ENCODE results near the gene MCRIP2. TPM values are rescaled to one million over a fixed set of nuclear protein-coding genes. Genes with fewer than 3 reads are reported as not detected.
"Not testable (repeated sequence)": the region's sequence is repeated elsewhere in the genome, so short reads cannot be mapped to it uniquely, and the experiment has no call there.

The MCRIP2 gene
- total RNA-seq, 1 experiment from 2014 or later, result 44.6 TPM

DNA sequence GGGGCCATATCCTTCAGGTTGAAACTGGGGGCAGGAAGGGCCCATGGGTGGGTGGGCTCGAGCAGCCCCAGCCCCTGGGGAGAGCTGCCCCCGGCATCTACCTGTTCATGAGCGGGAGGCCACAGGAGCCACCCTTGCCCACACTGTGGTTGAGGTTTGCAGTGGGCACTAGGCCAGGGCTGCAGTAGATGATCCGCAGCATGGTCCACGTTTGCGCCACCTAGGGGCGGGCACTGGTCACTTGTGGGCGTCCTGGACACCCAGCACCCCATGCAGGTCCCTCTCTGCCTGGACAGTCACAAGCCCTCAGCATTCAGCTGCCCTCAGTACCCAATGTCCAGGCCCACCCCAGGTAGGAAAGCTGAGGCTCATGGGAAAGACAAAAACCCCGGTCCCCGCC, 44.3 kb downstream of the MCRIP2 start:
- peaks cover 6% of the 10 kb centered on the region for H3K4me1 Mint-ChIP-seq (ENCODE audit: insufficient read depth, unreplicated experiment)
- ChIA-PET POLR2A (interaction anchor here (1.1 to 1.3 kb wide), 5 partner anchors 9 to 34 kb away, joined by 3 to 6 read pairs (median 4); partner anchors contain the start of gene ANTKMT), CTCF (interaction anchor here (0.6 to 1.3 kb wide), 5 partner anchors 10 to 62 kb away, joined by 3 read pairs; no protein-coding TSS in a partner anchor)
- intact Hi-C loops (cut with micrococcal nuclease), result no loop called here
- H3K4me3 Mint-ChIP-seq (ENCODE audit: unreplicated experiment), result peak overlapping the region; percentile 76
- DNase-seq (ENCODE audit: unreplicated experiment), result peak; percentile 67
- H3K36me3 Mint-ChIP-seq (ENCODE audit: insufficient read depth, unreplicated experiment), result peaks cover 70% of the 10 kb centered on the region
- no TSS peak for BruUV-seq (replicated peaks)
- no peaks in the 10 kb centered on the region for H3K9me3 Mint-ChIP-seq (ENCODE audit: unreplicated experiment)
- no peaks in the 10 kb centered on the region for H3K27me3 Mint-ChIP-seq (ENCODE audit: insufficient read depth, unreplicated experiment)
- H3K27ac Mint-ChIP-seq (ENCODE audit: low read depth, unreplicated experiment), result no peak overlapping the region
- TF ChIP-seq, protein P1, sequence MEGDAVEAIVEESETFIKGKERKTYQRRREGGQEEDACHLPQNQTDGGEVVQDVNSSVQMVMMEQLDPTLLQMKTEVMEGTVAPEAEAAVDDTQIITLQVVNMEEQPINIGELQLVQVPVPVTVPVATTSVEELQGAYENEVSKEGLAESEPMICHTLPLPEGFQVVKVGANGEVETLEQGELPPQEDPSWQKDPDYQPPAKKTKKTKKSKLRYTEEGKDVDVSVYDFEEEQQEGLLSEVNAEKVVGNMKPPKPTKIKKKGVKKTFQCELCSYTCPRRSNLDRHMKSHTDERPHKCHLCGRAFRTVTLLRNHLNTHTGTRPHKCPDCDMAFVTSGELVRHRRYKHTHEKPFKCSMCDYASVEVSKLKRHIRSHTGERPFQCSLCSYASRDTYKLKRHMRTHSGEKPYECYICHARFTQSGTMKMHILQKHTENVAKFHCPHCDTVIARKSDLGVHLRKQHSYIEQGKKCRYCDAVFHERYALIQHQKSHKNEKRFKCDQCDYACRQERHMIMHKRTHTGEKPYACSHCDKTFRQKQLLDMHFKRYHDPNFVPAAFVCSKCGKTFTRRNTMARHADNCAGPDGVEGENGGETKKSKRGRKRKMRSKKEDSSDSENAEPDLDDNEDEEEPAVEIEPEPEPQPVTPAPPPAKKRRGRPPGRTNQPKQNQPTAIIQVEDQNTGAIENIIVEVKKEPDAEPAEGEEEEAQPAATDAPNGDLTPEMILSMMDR (IDR thresholded peaks at IDR 0.05; ENCODE audit: unreplicated experiment), result peak; percentile 57

DNA sequence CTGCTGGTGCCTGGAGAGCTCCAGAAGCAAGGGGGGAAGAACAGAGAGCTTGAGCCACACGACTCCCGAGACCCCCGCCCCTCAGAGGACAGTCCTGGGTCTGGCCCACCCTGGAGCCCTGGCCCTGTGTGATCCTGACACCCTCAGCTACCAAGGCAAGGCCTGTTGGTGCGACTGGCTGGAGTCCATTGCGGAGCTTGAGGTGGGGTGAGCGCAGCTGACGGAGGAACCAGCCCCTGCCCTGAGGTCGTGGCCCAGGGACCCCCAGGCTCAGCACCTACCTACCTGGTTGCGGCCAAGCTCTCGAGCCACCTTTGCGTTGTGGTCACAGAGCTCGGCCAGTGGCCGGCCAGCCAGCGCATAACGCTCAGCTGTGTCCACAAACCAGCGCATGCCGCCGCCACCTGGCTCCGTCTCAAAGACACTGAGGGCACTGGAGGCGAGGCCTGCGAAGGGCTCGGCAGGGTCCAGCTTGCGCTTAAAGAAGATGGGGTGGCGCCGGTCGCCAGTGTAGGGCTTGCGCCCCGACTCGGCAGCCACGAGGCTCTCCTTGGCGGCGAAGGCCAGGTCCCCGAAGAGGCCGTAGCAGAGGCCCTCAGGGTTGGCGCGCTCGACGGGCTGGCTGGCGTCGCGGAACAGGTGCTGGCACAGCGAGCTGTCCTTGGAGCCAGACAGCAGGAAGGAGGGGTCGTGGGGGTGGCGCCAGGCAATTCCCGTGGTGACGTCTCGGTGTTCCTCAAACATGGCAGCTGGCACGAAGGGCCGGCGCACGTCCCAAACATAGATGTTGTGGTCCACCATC, 45.0 kb downstream of the MCRIP2 start:
- Mint-ChIP-seq H3K9me3 (ENCODE audit: unreplicated experiment) (no peaks in the 10 kb centered on the region), H3K4me1 (ENCODE audit: insufficient read depth, unreplicated experiment) (peaks cover 6% of the 10 kb centered on the region), H3K36me3 (ENCODE audit: insufficient read depth, unreplicated experiment) (peaks cover 70% of the 10 kb centered on the region), H3K27me3 (ENCODE audit: insufficient read depth, unreplicated experiment) (no peaks in the 10 kb centered on the region), H3K27ac (ENCODE audit: low read depth, unreplicated experiment) (no peak overlapping the region), H3K4me3 (ENCODE audit: unreplicated experiment) (no peak overlapping the region)
- intact Hi-C loops (cut with micrococcal nuclease), result no loop called here
- ChIA-PET POLR2A (interaction anchor here (0.5 to 1.3 kb wide), 6 partner anchors 9 to 53 kb away, joined by 3 to 6 read pairs (median 4); partner anchors contain the start of gene ANTKMT), CTCF (interaction anchor here (0.8 to 1.3 kb wide), 7 partner anchors 8 to 63 kb away, joined by 3 to 4 read pairs (median 3); no protein-coding TSS in a partner anchor)
- TF ChIP-seq, protein P1 (IDR thresholded peaks at IDR 0.05; ENCODE audit: unreplicated experiment), result no peak
- no TSS peak for BruUV-seq (replicated peaks)
- no peak for DNase-seq (ENCODE audit: unreplicated experiment)

- no peak for DNase-seq (ENCODE audit: unreplicated experiment)
- H3K4me3 Mint-ChIP-seq (ENCODE audit: unreplicated experiment), result no peak overlapping the region
- BruUV-seq (replicated peaks), result no TSS peak
- POLR2A ChIA-PET, result interaction anchor here (0.6 kb wide), 1 partner anchor 98 kb away, joined by 3 read pairs; the partner anchor contains the start of gene RAB40C
- intact Hi-C loops (cut with micrococcal nuclease), result no loop called here
- no peaks in the 10 kb centered on the region for H3K9me3 Mint-ChIP-seq (ENCODE audit: unreplicated experiment)
- TF ChIP-seq, protein P1 (IDR thresholded peaks at IDR 0.05; ENCODE audit: unreplicated experiment), result no peak
- no peaks in the 10 kb centered on the region for H3K27me3 Mint-ChIP-seq (ENCODE audit: insufficient read depth, unreplicated experiment)
- CTCF ChIA-PET, result interaction anchor here (0.7 to 1.3 kb wide), 5 partner anchors 8 to 54 kb away, joined by 3 to 4 read pairs (median 3); no protein-coding TSS in a partner anchor
- peaks cover 67% of the 10 kb centered on the region for H3K36me3 Mint-ChIP-seq (ENCODE audit: insufficient read depth, unreplicated experiment)
- peaks cover 10% of the 10 kb centered on the region for H3K4me1 Mint-ChIP-seq (ENCODE audit: insufficient read depth, unreplicated experiment)
- H3K27ac Mint-ChIP-seq (ENCODE audit: low read depth, unreplicated experiment), result no peak overlapping the region
Measured at GRCh38 chr16:687499-687898, 45.9 kb downstream of the MCRIP2 start.

DNA sequence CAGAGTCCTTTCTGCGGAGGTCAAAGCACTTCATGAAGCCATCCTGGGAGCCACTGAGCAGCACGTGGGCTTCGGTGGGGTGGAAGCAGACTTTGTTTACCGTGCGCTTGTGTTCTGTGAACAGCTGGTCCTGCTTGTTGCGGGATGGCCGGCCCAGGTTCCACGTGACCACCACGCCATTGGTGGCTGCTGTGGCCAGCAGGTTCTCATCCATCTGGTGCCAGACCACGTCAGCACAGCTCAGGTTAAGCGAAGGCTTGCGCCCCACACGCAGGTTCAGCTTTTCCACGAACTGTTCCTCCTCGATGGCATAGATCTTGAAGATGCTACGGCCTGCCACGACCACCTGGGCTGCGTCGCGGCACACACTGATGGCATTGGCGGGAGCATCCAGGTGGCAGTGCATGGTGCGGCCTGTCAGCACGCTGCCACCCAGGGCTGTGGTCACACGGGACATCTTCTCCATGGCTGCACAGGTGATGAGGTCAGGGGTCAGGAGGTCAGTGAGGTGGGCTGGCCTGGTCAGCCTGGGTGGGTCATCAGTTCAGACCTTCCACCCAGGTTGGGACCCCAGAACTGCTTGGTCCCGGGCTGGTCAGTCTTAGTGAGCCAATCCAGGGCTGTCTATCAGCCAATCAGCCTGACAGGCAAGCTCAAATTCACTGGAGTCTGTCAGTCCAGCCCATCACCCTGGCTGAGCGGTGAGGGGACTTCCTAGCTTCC, 47.7 kb downstream of the MCRIP2 start:
- ChIA-PET POLR2A (interaction anchor here (0.6 to 4.1 kb wide), 16 partner anchors 8 to 413 kb away, joined by 3 to 32 read pairs (median 4); partner anchors contain the start of genes ANTKMT, CCDC78, FBXL16 and METRN), CTCF (interaction anchor here (0.6 to 1.9 kb wide), 4 partner anchors 22 to 200 kb away, joined by 3 to 7 read pairs (median 5); no protein-coding TSS in a partner anchor)
- H3K27me3 Mint-ChIP-seq (ENCODE audit: insufficient read depth, unreplicated experiment), result no peaks in the 10 kb centered on the region
- DNase-seq (ENCODE audit: unreplicated experiment), result no peak
- peaks cover 10% of the 10 kb centered on the region for H3K4me1 Mint-ChIP-seq (ENCODE audit: insufficient read depth, unreplicated experiment)
- H3K36me3 Mint-ChIP-seq (ENCODE audit: insufficient read depth, unreplicated experiment), result peaks cover 66% of the 10 kb centered on the region
- H3K27ac Mint-ChIP-seq (ENCODE audit: low read depth, unreplicated experiment), result peak overlapping the region; percentile 86
- H3K4me3 Mint-ChIP-seq (ENCODE audit: unreplicated experiment), result peak overlapping the region; percentile 87
- intact Hi-C loops (cut with micrococcal nuclease), result no loop called here
- no TSS peak for BruUV-seq (replicated peaks)
- TF ChIP-seq, protein P1 (IDR thresholded peaks at IDR 0.05; ENCODE audit: unreplicated experiment), result no peak
- no peaks in the 10 kb centered on the region for H3K9me3 Mint-ChIP-seq (ENCODE audit: unreplicated experiment)

DNA sequence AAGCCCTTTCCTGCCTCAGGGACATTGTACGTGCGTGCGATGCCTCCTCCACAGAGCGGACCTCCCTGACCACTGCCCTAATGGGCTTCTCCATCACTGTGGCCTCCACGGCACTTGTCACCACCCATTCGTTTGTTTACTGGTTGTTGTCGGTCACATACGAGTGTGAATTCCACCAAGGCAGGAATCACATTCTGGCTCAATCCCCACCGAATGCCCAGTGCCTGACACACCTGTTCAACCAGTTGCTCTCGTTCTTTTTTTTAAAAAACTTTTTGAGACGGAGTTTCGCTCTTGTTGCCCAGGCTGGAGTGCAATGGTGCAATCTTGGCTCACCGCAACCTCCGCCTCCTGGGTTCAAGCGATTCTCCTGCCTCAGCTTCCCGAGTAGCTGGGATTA, 49.6 kb downstream of the MCRIP2 start:
- H3K27me3 Mint-ChIP-seq (ENCODE audit: insufficient read depth, unreplicated experiment); intact Hi-C loops (cut with micrococcal nuclease); BruUV-seq (replicated peaks); DNase-seq (ENCODE audit: unreplicated experiment); H3K27ac Mint-ChIP-seq (ENCODE audit: low read depth, unreplicated experiment); H3K9me3 Mint-ChIP-seq (ENCODE audit: unreplicated experiment): not testable (repeated sequence)
- peaks cover 10% of the 10 kb centered on the region for H3K4me1 Mint-ChIP-seq (ENCODE audit: insufficient read depth, unreplicated experiment)
- CTCF ChIA-PET, result interaction anchor here (0.6 kb wide), 1 partner anchor 306 kb away, joined by 3 read pairs; no protein-coding TSS in a partner anchor
- H3K36me3 Mint-ChIP-seq (ENCODE audit: insufficient read depth, unreplicated experiment), result peaks cover 75% of the 10 kb centered on the region
- H3K4me3 Mint-ChIP-seq (ENCODE audit: unreplicated experiment), result peak overlapping the region; percentile 87
- POLR2A ChIA-PET, result interaction anchor here (1.1 to 4.1 kb wide), 5 partner anchors 10 to 29 kb away, joined by 3 to 32 read pairs (median 17); partner anchors contain the start of genes ANTKMT, METRN, RHBDL1 and STUB1
